Stimulated activated CD4-positive, alpha-beta T cell treated with anti-CD3 and anti-CD28 coated beads, Interleukin-12 subunit alpha, Interleukin-12 subunit beta, amount 100 ng/mL, for 4 hours (primary cell): ENCODE results near the gene MTRF1L.
"Not testable (repeated sequence)": the region's sequence is repeated elsewhere in the genome, so short reads cannot be mapped to it uniquely, and the experiment has no call there.

Experiments
- DNase-seq: peaks from one replicate; pipeline ENCODE4 v3.0.0-alpha.2; 2020

The MTRF1L gene

DNA sequence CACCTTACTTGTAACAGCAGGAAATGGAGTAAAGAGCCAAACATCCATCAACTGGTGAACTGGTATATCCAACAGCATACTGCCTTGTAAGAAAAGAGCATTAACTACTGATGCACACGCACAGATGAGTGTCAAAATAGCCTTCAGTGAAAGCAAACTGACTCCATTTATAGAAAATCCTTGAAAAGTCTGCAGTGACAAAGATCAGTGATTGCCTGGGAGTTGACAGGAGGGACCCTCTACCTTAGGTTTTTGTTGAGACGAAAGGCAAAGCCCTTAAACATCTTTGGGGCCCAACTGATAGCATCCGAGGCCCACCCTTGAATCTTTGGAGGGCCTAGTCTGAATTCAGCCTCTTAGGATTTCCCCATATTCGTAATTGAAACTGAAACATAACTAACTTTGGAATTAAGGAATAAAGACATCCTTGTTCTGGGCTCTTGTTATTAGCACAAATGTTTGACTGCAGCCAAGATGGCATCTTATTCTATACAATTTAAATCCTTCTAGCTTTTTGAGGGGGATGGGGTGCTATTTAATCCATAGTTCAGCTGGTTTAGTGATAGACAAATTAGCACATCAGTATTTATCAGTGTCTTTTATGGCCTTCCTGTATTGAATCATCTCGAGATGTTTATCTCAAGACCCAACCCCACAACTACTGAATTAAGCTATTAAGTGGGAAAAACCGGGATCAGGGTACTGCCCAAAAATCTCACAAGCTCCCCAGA lies 32.7 kb downstream of the MTRF1L start:
- DNase-seq: no peak

DNA sequence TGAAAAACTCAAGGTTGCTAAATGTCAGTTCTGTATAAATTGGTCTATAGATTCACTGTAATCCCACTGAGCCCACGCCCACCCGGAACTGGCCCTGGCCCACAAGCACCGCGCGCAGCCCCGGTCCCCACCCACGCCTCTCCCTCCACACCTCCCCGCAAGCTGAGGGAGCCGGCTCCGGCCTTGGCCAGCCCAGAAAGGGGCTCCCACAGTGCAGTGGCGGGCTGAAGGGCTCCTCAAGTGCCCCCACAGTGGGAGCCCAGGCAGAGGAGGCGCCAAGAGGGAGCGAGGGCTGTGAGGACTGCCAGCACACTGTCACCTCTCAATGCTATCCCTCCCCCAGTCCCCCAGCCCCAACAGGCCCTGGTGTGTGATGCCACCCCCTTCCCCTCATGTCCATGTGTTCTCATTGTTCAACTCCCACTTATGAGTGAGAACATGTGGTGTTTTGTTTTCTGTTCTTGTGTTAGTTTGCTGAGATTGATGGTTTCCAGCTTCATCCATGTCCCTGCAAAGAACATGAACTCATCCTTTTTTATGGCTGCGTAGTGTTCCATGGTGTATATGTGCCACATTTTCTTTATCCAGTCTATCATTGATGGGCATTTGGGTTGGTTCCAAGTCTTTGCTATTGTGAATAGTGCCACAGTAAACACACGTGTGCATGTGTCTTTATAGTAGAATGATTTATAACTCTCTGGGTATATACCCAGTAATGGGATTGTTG lies 36.2 kb downstream of the MTRF1L start:
- not testable (repeated sequence) for DNase-seq

DNA sequence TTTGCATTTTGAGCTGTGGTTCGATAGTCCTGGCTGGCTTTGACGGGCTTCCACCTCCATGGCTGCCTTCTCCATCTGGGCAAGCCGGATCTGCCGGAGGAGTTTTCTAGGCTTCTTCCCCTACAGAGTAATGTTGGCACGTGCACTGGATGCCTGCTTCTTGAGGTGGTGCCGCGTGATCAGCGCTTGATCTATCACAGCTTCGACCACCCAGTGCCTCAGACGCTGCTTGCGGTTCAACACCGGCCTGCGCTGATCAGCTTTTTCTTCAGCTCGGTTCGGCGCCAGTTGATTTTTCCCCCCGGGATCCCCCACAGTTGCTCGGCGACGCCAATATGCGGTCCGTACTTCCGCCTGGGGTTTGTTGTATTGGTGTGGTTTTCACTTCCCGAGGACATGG lies 43.2 kb downstream of the MTRF1L start:
- no peak for DNase-seq

DNA sequence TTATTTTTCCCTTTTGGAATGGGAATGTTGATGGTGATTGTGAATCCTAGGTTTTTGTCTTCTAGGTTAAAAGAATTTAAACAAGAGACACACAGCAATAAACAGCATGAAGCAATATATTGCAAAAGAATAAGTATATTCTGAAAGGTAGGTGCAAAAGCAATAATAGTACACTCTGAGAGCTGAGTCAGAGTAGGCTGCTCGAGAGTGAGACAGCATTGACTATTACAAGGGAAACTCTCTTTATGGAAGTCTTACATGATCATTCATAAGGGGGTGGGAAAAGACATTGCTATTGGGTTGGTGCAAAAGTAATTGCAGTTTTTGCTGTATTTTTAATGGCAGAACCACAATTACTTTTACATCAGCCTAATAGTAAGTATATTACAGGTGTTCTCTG lies 44.7 kb downstream of the MTRF1L start:
- DNase-seq: no peak

DNA sequence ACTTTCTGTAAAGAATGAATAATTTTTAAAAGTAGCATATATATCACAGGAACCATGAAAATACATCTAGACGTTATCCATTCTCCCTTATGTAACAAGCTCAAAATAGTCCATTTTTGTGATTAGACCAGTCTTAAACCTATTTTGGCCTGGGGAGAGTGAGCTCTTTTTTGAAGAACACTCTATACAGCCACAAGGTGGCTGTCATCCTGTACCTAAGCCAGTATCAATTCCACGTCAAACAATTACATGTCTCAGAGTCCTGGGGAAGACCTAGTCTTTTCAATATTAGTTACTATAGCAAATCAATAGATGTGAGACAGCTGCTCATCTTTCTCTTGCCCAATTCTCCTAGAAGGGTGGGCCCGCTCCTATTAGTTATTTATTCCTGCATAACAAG lies 48.1 kb downstream of the MTRF1L start:
- no peak for DNase-seq

DNA sequence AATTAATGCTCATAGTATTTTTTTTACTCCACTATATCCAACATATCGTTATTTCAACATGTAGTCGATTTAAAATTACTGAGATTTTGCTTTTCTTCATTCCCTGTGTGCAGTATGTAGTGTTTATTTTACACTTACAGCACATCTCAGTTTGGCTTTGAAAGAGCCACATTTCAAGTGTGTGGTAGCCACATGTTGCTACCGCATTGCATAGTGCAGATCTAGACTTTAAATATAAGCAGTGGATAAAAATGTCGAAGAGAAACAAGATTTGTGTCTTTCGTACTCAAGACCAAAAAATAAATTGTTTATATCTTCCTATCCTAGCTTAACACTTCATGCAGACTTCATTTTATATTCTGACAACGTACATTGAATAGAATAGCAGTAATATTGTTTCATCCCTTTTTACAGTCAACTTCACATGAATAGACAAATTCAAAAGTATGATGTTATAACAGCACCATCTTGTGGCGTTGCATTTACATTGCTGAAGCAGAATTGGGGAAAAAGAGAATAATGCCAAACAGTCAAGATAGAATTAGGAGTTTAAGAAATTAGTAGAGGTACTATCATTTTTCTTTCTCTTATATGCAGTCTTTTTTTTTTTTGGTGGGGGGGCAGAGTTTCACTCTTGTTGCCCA lies 49.5 kb downstream of the MTRF1L start:
- no peak for DNase-seq

DNA sequence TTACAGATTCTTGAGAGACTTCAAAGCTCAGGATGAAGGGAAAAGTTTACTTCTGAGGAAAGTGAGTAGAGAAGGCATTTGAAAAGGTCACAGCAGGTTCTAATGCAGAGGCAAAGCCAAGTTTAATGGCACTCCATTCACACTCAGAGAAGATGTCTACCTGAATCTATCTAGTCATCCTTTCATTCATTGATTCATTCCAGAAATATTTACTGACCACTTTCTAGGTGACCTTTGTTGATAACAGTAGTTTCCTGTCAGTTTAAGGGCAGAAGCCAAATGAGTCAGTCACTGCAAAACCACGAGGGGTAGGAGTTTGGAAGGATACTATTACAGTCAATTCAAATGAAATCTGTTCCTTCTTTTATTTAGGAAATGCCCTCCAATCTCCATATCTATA lies 50.5 kb downstream of the MTRF1L start:
- DNase-seq: no peak

DNA sequence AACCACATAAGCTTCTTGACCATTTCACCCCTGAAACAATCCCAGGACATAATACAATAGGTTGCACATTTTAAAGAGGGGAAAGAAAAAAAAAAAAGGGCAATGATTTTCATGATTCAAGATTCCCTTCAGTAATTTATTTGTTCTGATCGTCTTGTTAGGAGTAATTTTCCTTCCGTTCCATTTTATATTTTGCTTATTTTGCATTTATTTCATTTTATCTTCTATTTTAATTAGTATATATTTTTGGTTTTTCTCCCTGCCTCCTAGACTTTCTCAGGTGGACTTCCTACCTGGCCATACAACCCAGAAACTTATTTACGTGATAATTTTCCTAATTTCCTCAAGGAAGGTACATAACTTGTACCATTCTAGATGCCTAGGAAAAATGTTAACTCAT lies 52.3 kb downstream of the MTRF1L start:
- no peak for DNase-seq

DNA sequence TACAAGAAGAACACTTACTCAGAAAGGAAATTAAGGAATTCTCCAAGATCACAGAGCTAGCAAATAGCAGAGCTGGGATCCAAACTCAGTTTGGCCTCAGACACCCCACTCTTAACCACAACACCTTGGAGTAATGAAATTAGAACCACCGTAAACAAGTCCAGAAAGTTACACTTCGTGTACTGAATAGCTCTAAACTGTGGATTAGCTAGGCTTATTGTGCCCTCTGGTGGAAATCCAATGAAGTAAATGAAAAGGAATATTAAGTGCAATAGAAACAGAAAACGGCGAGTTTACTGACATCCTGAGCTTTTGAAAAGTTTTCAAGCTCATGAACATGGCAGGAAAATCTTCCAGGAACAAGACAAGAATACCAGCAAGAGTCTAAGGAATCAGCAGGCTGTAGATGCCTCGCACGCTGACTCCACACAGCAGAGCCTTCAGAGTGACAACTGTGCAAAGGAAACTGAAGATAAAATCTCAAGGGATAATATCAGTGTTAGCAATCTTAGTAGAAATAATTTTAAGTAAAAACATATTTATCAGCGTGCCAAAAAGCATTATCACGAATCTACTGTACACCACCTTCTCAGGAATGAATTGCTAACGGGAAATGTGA lies 54.2 kb downstream of the MTRF1L start:
- no peak for DNase-seq

DNA sequence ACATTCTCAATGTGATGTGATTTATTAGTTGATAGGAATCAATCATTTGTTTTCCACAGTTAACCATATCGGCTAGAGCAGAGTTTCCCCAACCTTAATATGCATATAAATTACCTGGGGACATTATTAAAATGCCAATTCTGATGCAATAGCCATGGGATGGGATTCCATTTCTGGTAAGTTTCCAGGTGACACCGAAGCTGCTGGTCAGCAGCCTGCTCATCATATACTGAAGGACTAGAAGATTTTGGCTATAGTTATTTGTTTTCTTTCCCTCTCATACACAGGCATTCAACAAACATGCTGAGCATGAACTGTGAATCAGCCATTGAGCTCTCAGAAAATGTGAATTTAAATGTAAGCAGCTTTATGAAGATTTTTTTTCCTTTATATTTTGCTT lies 55.5 kb downstream of the MTRF1L start:
- DNase-seq: no peak

DNA sequence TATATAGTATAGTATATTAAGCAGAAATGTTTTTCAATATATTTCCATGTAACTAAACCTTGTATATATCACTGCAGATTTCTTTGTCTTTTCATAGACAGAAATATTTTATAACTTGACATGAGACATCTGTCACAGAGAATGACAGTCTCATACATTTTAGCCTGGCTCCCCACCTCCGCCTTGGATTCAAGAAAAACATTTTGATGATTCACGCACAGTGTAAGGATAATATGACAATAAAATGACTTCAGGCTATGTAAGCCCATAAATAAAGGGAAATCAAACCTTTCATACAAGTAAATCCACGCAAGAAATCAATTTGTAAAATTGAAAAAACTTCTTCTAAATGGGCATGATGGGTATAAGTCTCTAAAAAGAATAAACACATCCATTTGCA lies 56.0 kb downstream of the MTRF1L start:
- DNase-seq: no peak

DNA sequence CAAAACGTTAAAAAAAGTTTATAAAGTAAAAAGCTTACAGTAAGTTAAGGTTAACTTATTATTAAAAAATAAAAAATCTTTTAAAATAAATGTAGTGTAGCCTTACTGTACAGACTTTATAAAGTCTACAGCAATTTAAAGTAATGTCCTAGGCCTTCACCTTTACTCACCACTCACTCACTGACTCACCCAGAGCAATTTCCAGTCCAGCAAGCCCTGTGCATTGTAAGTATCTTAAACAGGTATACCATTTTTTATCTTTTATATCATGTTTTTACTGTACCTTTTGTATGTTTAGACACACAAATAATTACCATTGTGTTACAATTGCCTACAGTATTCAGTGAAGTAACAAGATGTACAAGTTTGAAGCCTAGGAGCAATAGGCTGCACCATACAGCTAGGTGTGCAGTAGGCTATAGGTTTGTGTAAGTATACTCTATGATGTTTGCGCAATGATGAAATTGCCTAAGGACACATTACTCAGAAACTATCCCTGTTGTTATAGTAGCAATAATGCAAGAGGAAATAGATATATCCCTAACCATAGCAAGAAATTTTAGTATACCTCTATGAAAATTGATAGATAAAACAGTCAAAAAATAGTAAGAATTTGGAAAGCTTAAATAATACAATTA lies 59.1 kb downstream of the MTRF1L start:
- no peak for DNase-seq

DNA sequence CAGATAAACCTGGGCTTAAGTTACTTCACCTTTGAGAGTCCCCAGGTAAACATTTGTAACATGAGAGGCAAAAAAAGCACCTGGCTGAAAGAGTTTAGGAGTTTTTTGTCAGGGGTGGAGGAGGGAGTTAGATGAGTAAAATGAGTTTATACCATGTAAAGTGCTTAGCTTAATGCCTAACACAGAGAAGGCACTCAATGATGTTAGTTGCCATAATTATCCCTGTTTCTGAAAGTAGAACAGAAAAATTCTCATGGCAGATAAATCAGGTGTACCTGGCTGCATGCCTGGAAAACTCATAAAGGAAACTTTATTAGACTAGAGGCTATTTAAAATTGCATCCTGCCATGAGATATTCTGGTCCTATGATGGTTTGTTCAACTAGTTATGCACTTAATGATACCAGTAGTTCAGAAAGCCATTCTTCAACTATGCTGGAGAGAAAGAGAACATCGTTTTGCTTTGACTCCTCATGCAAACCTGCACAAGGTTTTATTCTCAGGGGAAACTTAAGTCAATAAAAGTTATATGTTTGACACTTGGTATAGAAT lies 60.1 kb downstream of the MTRF1L start:
- DNase-seq: no peak

DNA sequence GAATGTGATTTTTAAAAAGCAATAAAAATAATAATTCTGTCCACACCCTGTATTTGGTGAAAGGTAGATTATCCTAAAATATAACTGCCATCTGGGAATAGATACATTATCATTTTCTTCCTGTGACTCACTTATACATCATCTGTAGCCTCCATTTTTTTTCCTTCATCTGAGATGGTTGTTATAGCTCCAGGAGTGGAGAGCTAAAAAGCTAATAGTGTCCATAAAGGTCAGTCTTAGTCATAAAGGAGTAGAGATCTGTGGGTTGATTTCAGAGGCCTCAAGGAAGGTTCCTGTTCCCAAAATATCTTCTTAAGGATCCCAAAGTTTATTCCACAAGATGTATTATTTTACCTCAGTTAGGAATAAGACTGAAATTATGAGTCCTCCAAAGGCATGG lies 60.8 kb downstream of the MTRF1L start:
- no peak for DNase-seq
